ENCODE results near the gene KLHL36. TPM values are rescaled to one million over a fixed set of nuclear protein-coding genes. Genes with fewer than 3 reads are reported as not detected.

The KLHL36 gene
- total RNA-seq, 5 donors from 2014 or later (not counting 1 experiment from before 2014, with no cell fraction given) = 96.1 to 135 (median 127) TPM

- 94% methylated on average over 5 of the region's 7 CpGs for WGBS (ENCODE audit: insufficient coverage)
- H3K4me1 Mint-ChIP-seq = peaks cover 4 to 16% (median 6%) of the 10 kb centered on the region in 3 donors
- DNase-seq = no peak
- H3K9me3 Mint-ChIP-seq = no peaks in the 10 kb centered on the region
- Histone ChIP-seq H3K9me3 (no peaks in the 10 kb centered on the region), H3K36me3 (ENCODE audit: control insufficient read depth in 2 of 2, extremely low read depth in 1 of 2, insufficient read depth in 1 of 2, low read length in 1 of 2) (peaks cover 30 to 50% of the 10 kb centered on the region in 2 donors), H3K4me1 (ENCODE audit: control insufficient read depth in 1 of 2, extremely low read depth in 1 of 2, insufficient read depth in 2 of 2, low read length in 2 of 2) (no peaks in the 10 kb centered on the region), H3K4me3 (ENCODE audit: control insufficient read depth in 1 of 2, extremely low read depth in 1 of 2, low read length in 1 of 2) (no peak overlapping the region), H3K27me3 (replicated peaks in 1 of 2; ENCODE audit: control insufficient read depth in 2 of 2, extremely low read depth in 1 of 2, insufficient read depth in 2 of 2, low read length in 1 of 2) (no peaks in the 10 kb centered on the region), H3K27ac (ENCODE audit: low read length) (no peak overlapping the region)
- ATAC-seq (replicated peaks in 1 of 4) = no peak
- peaks cover 38% of the 10 kb centered on the region for H3K36me3 Mint-ChIP-seq
- CTCF ChIA-PET = interaction anchor here in 1 of 2 donors (0.7 kb wide), 1 partner anchor 589 kb away, joined by 3 read pairs; no protein-coding TSS in a partner anchor
- POLR2A ChIA-PET = no interaction called here
- H3K27ac Mint-ChIP-seq = no peak overlapping the region
- H3K27me3 Mint-ChIP-seq = no peaks in the 10 kb centered on the region
- H3K4me3 Mint-ChIP-seq = no peak overlapping the region
Measured at GRCh38 chr16:84665843-84666242, 17.5 kb downstream of the KLHL36 start.

DNA sequence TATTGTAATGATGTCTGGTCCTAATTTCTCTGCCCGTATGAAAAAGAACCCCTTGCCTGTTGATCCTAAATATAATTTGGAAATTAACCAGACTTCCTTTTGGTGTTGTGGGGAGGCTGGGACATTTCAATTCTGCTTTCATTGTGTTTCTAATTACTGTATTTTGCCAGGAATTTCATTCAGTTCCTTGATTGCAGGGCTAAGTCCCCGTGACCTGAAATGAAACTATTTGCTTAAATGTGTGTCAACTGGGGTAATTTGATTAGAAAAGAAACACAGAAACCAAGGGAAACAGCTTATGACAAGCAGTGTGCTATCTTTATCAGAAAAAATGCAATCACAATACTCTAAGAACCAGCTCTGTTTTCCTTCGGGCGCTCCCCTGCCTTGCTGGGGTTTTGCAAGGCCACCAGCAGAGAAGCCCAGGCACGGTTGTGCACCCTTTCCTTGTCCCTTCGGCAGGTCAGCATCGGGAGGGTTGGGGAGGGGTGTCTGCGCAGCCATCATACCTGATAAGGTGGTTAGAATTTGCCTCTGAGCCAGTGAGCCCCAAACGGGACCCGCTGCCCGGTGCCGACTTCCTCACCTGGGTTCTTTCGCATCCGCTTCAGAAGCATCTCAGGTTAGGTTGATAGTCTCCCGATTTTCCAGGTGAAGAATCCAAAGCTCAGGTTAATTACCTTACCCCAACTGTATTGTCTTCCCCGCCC is 19.4 kb downstream of the KLHL36 start:
- H3K9me3 ChIP-seq = no peaks in the 10 kb centered on the region
- H3K36me3 ChIP-seq (ENCODE audit: control insufficient read depth in 2 of 2, extremely low read depth in 1 of 2, insufficient read depth in 1 of 2, low read length in 1 of 2) = peaks cover 22 to 32% of the 10 kb centered on the region in 2 donors
- H3K4me3 ChIP-seq (ENCODE audit: control insufficient read depth in 1 of 2, extremely low read depth in 1 of 2, low read length in 1 of 2) = no peak overlapping the region
- H3K9me3 Mint-ChIP-seq = no peaks in the 10 kb centered on the region
- H3K4me3 Mint-ChIP-seq = no peak overlapping the region
- CTCF ChIA-PET = no interaction called here
- no peaks in the 10 kb centered on the region for H3K27me3 ChIP-seq (replicated peaks in 1 of 2; ENCODE audit: control insufficient read depth in 2 of 2, extremely low read depth in 1 of 2, insufficient read depth in 2 of 2, low read length in 1 of 2)
- peaks cover 20% of the 10 kb centered on the region for H3K36me3 Mint-ChIP-seq
- H3K27me3 Mint-ChIP-seq = no peaks in the 10 kb centered on the region
- POLR2A ChIA-PET = interaction anchor here in 1 of 2 donors (0.6 kb wide), 1 partner anchor 14 kb away, joined by 6 read pairs; no protein-coding TSS in a partner anchor
- ATAC-seq (replicated peaks in 1 of 4) (no peak), DNase-seq (no peak)
- peaks cover 10 to 17% (median 11%) of the 10 kb centered on the region in 3 donors for H3K4me1 Mint-ChIP-seq
- no peak overlapping the region for H3K27ac Mint-ChIP-seq
- H3K4me1 ChIP-seq (ENCODE audit: control insufficient read depth in 1 of 2, extremely low read depth in 1 of 2, insufficient read depth in 2 of 2, low read length in 2 of 2) = peaks cover 0 to 8% of the 10 kb centered on the region in 2 experiments
- no peak overlapping the region for H3K27ac ChIP-seq (ENCODE audit: low read length)
- WGBS (ENCODE audit: insufficient coverage) = 98% methylated on average over 7 of the region's 16 CpGs

- Mint-ChIP-seq H3K4me1 (peaks cover 5 to 11% (median 7%) of the 10 kb centered on the region in 3 donors), H3K27me3 (no peaks in the 10 kb centered on the region), H3K36me3 (no peaks in the 10 kb centered on the region), H3K4me3 (no peak overlapping the region), H3K9me3 (no peaks in the 10 kb centered on the region), H3K27ac (no peak overlapping the region)
- DNase-seq = no peak
- Histone ChIP-seq H3K27ac (ENCODE audit: low read length) (no peak overlapping the region), H3K36me3 (ENCODE audit: control insufficient read depth in 2 of 2, extremely low read depth in 1 of 2, insufficient read depth in 1 of 2, low read length in 1 of 2) (peaks cover 12 to 17% of the 10 kb centered on the region in 2 donors), H3K4me3 (ENCODE audit: control insufficient read depth in 1 of 2, extremely low read depth in 1 of 2, low read length in 1 of 2) (no peak overlapping the region), H3K27me3 (replicated peaks in 1 of 2; ENCODE audit: control insufficient read depth in 2 of 2, extremely low read depth in 1 of 2, insufficient read depth in 2 of 2, low read length in 1 of 2) (no peaks in the 10 kb centered on the region), H3K4me1 (ENCODE audit: control insufficient read depth in 1 of 2, extremely low read depth in 1 of 2, insufficient read depth in 2 of 2, low read length in 2 of 2) (peaks cover 0 to 8% of the 10 kb centered on the region in 2 experiments), H3K9me3 (no peaks in the 10 kb centered on the region)
- WGBS (ENCODE audit: insufficient coverage) = 93% methylated on average over 11 of the region's 12 CpGs
- ATAC-seq (replicated peaks in 1 of 4) = no peak
- ChIA-PET CTCF (interaction anchor here (0.7 to 1.2 kb wide), 7 partner anchors 19 to 353 kb away, joined by 3 to 6 read pairs (median 3); no protein-coding TSS in a partner anchor), POLR2A (interaction anchor here in 1 of 2 donors (0.6 kb wide), 1 partner anchor 425 kb away, joined by 3 read pairs; no protein-coding TSS in a partner anchor)
Measured at GRCh38 chr16:84670063-84670462, 21.8 kb downstream of the KLHL36 start.

GRCh38 chr16:84672276-84673202 is 24.2 kb downstream of the KLHL36 start:
- no peak overlapping the region for H3K4me3 Mint-ChIP-seq

DNA sequence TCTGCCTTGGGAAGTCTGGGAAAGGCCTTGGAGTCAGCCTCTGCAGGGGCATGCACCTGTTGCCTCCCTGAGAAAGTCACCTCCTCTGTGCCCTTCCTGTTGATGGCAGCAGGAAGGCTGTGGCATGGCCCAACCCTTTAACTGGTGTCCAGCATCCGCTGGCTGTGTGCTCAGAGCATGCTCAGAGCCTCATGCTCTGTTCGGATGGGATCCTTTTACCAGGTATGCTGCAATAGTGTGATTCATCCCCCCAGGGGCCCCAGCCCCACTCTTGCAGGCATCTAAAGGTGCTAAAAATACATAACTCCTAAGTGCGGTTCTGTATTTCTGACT is 24.9 kb downstream of the KLHL36 start:
- WGBS (ENCODE audit: insufficient coverage) = 100% methylated on average over 2 of the region's 3 CpGs
- POLR2A ChIA-PET = interaction anchor here in 1 of 2 donors (0.6 kb wide), 1 partner anchor 130 kb away, joined by 3 read pairs; no protein-coding TSS in a partner anchor
- H3K4me1 Mint-ChIP-seq = peaks cover 5 to 11% (median 7%) of the 10 kb centered on the region in 3 donors
- Histone ChIP-seq H3K27ac (ENCODE audit: low read length) (no peak overlapping the region), H3K4me1 (ENCODE audit: control insufficient read depth in 1 of 2, extremely low read depth in 1 of 2, insufficient read depth in 2 of 2, low read length in 2 of 2) (peaks cover 0 to 8% of the 10 kb centered on the region in 2 experiments), H3K9me3 (no peaks in the 10 kb centered on the region), H3K4me3 (ENCODE audit: control insufficient read depth in 1 of 2, extremely low read depth in 1 of 2, low read length in 1 of 2) (no peak overlapping the region), H3K27me3 (replicated peaks in 1 of 2; ENCODE audit: control insufficient read depth in 2 of 2, extremely low read depth in 1 of 2, insufficient read depth in 2 of 2, low read length in 1 of 2) (peaks cover 0 to 1% of the 10 kb centered on the region in 2 experiments), H3K36me3 (ENCODE audit: control insufficient read depth in 2 of 2, extremely low read depth in 1 of 2, insufficient read depth in 1 of 2, low read length in 1 of 2) (peaks cover 0 to 4% of the 10 kb centered on the region in 2 donors)
- DNase-seq (no peak), ATAC-seq (replicated peaks in 1 of 4) (no peak)
- peaks cover 0 to 3% of the 10 kb centered on the region in 2 donors for H3K27me3 Mint-ChIP-seq
- no peak overlapping the region for H3K4me3 Mint-ChIP-seq
- H3K9me3 Mint-ChIP-seq = no peaks in the 10 kb centered on the region
- no peak overlapping the region for H3K27ac Mint-ChIP-seq
- CTCF ChIA-PET = interaction anchor here (0.7 to 4.2 kb wide), 6 partner anchors 17 to 189 kb away, joined by 3 to 34 read pairs (median 6); no protein-coding TSS in a partner anchor
- no peaks in the 10 kb centered on the region for H3K36me3 Mint-ChIP-seq

More at GRCh38 chr16:84672276-84673202, 24.2 kb downstream of the KLHL36 start:
- peak; percentile 43 to 87 (median 74) for DNase-seq
- Mint-ChIP-seq H3K27me3 (no peaks in the 10 kb centered on the region), H3K27ac (peak overlapping the region in 1 of 2 donors; percentile 19), H3K9me3 (no peaks in the 10 kb centered on the region), H3K4me1 (peaks cover 5 to 11% (median 7%) of the 10 kb centered on the region in 3 donors), H3K36me3 (no peaks in the 10 kb centered on the region)
- Histone ChIP-seq H3K27me3 (replicated peaks in 1 of 2; ENCODE audit: control insufficient read depth in 2 of 2, extremely low read depth in 1 of 2, insufficient read depth in 2 of 2, low read length in 1 of 2) (no peaks in the 10 kb centered on the region), H3K27ac (ENCODE audit: low read length) (no peak overlapping the region), H3K9me3 (no peaks in the 10 kb centered on the region), H3K4me1 (ENCODE audit: control insufficient read depth in 1 of 2, extremely low read depth in 1 of 2, insufficient read depth in 2 of 2, low read length in 2 of 2) (peaks cover 0 to 8% of the 10 kb centered on the region in 2 experiments), H3K36me3 (ENCODE audit: control insufficient read depth in 2 of 2, extremely low read depth in 1 of 2, insufficient read depth in 1 of 2, low read length in 1 of 2) (peaks cover 0 to 4% of the 10 kb centered on the region in 2 donors), H3K4me3 (ENCODE audit: control insufficient read depth in 1 of 2, extremely low read depth in 1 of 2, low read length in 1 of 2) (no peak overlapping the region)
- CTCF ChIA-PET = interaction anchor here (0.6 to 4.2 kb wide), 24 partner anchors 16 to 188 kb away, joined by 3 to 34 read pairs (median 4); partner anchors contain the start of gene KLHL36 (in 1 of the 2)
- 56% methylated on average over 12 of the region's 26 CpGs for WGBS (ENCODE audit: insufficient coverage)
- peak; percentile 88 to 91 (median 90) for ATAC-seq (replicated peaks in 1 of 4)
- POLR2A ChIA-PET = interaction anchor here in 1 of 2 donors (0.6 kb wide), 1 partner anchor 129 kb away, joined by 3 read pairs; no protein-coding TSS in a partner anchor

- Histone ChIP-seq H3K4me1 (ENCODE audit: control insufficient read depth in 1 of 2, extremely low read depth in 1 of 2, insufficient read depth in 2 of 2, low read length in 2 of 2) (peaks cover 0 to 8% of the 10 kb centered on the region in 2 experiments), H3K27me3 (replicated peaks in 1 of 2; ENCODE audit: control insufficient read depth in 2 of 2, extremely low read depth in 1 of 2, insufficient read depth in 2 of 2, low read length in 1 of 2) (peaks cover 0 to 5% of the 10 kb centered on the region in 2 experiments), H3K27ac (ENCODE audit: low read length) (no peak overlapping the region), H3K9me3 (no peaks in the 10 kb centered on the region), H3K36me3 (ENCODE audit: control insufficient read depth in 2 of 2, extremely low read depth in 1 of 2, insufficient read depth in 1 of 2, low read length in 1 of 2) (peaks cover 0 to 3% of the 10 kb centered on the region in 2 donors), H3K4me3 (ENCODE audit: control insufficient read depth in 1 of 2, extremely low read depth in 1 of 2, low read length in 1 of 2) (no peak overlapping the region)
- H3K27ac Mint-ChIP-seq = no peak overlapping the region
- H3K4me3 Mint-ChIP-seq = no peak overlapping the region
- peaks cover 5 to 11% (median 7%) of the 10 kb centered on the region in 3 donors for H3K4me1 Mint-ChIP-seq
- no peaks in the 10 kb centered on the region for H3K36me3 Mint-ChIP-seq
- H3K9me3 Mint-ChIP-seq = no peaks in the 10 kb centered on the region
- ATAC-seq (replicated peaks in 1 of 4) (no peak), DNase-seq (no peak)
- WGBS (ENCODE audit: insufficient coverage) = no CpG with 5 or more reads among the region's 3 CpGs
- peaks cover 0 to 3% of the 10 kb centered on the region in 2 donors for H3K27me3 Mint-ChIP-seq
- ChIA-PET POLR2A (no interaction called here), CTCF (interaction anchor here (0.9 to 4.2 kb wide), 4 partner anchors 40 to 68 kb away, joined by 3 to 34 read pairs (median 7); no protein-coding TSS in a partner anchor)
Measured at GRCh38 chr16:84673561-84673960, 25.2 kb downstream of the KLHL36 start.
